GM12865 (cell line): ENCODE data around the gene NCCRP1.
"Not testable (repeated sequence)": the region's sequence is repeated elsewhere in the genome, so short reads cannot be mapped to it uniquely, and the experiment has no call there.

Experiments used
- DNase-seq: peaks from one replicate; pipeline ENCODE4 v3.0.0; 2010; ENCODE audit warnings: low read depth
- H3K4me3 ChIP-seq: 2 replicates; pipeline ENCODE4 v1.5.1; 2011; ENCODE audit warnings: mild to moderate bottlenecking, low read depth, low read length, control low read depth
- CTCF ChIP-seq: IDR thresholded peaks from 2 replicates; pipeline ENCODE4 v1.5.1; 2011; ENCODE audit warnings: low read length, control low read depth, low read depth, inconsistent platforms; ENCODE audit not compliant: insufficient read depth; ENCODE audit errors: missing control alignments

Gene NCCRP1

GRCh38 chr19:39208175-39208795, 11.5 kb downstream of the NCCRP1 start:
- no peak overlapping the region for H3K4me3 ChIP-seq
- no peak for DNase-seq
- TF ChIP-seq CTCF = no peak

GRCh38 chr19:39209196-39209595, 12.4 kb downstream of the NCCRP1 start:
- H3K4me3 ChIP-seq = no peak overlapping the region
- TF ChIP-seq CTCF = no peak
- no peak for DNase-seq

GRCh38 chr19:39211731-39212374, 15.1 kb downstream of the NCCRP1 start:
- H3K4me3 ChIP-seq = no peak overlapping the region
- no peak for DNase-seq
- no peak for TF ChIP-seq CTCF

DNA sequence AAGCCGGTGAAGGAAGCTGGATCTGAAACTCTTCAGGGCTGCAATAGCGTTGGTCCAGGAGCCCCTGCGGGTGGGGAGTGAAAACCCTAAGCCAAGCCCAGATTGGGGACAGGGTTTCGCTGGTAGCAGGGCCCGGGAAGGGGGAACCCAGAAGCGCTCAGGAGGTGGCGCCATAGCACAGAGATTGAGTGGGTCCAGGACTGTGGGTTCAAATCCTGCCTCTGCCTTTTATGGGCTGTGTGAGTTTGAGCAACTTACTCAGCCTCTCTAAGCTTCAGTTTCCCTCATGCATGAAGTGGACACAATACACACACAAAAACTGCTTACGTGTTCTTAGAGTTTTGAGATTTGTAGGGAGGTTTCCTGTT, 15.6 kb downstream of the NCCRP1 start:
- peak; percentile 48 for DNase-seq
- peak; percentile 48 for TF ChIP-seq CTCF
- H3K4me3 ChIP-seq = no peak overlapping the region

DNA sequence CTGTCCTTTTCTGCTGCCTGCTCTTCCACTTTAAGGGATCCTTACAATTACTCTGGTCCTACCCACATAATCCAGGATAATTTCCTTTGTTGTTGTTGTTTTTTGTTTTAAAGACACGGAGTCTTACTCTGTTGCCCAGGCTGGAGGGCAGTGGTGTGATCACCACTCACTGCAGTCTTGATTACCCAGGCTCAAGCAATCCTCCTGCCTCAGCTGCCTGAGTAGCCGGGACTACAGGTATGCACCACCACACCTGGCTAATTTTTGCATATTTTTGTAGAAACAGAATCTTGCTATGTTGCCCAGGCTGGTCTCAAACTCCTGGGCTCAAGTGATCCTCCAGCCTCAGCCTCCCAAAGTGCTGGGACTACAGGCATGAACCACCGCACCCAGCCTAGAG, 18.6 kb downstream of the NCCRP1 start:
- DNase-seq, H3K4me3 ChIP-seq: not testable (repeated sequence)

GRCh38 chr19:39217094-39217493, 20.3 kb downstream of the NCCRP1 start:
- DNase-seq = no peak
- TF ChIP-seq CTCF = no peak

GRCh38 chr19:39218230-39219007, 21.7 kb downstream of the NCCRP1 start:
- H3K4me3 ChIP-seq = no peak overlapping the region
- no peak for DNase-seq
- no peak for TF ChIP-seq CTCF

More at GRCh38 chr19:39217094-39217493, 20.3 kb downstream of the NCCRP1 start:
- H3K4me3 ChIP-seq = no peak overlapping the region

GRCh38 chr19:39219108-39219507, 22.3 kb downstream of the NCCRP1 start:
- DNase-seq, H3K4me3 ChIP-seq: not testable (repeated sequence)
